Measurements from ENCODE around the gene RCSD1. TPM values are rescaled to one million over a fixed set of nuclear protein-coding genes. Genes with fewer than 3 reads are reported as not detected.
A peak's percentile ranks its signal among the peaks of the same experiment; 100 is the strongest.

RCSD1 gene
- total and polyA plus RNA-seq, 12 donors, result 9.0 to 50.2 (median 37.4) TPM

GRCh38 chr1:167650269-167651160 is 20.5 kb downstream of the RCSD1 start:
- WGBS, 2 donors, result 61 to 62% methylated on average over 16 of the region's 16 CpGs
- Histone ChIP-seq H3K27me3 (no peaks in the 10 kb centered on the region), H3K27ac (peak overlapping the region; percentile 59 to 87 (median 74)), H3K36me3 (peaks cover 0 to 5% (median 0%) of the 10 kb centered on the region in 9 donors), H3K4me3 (no peak overlapping the region), H3K4me1 (peaks cover 33 to 99% (median 90%) of the 10 kb centered on the region in 9 donors), H3K9me3 (no peaks in the 10 kb centered on the region)
- intact Hi-C loops (cut with DNase I), result loop anchor here in 2 of 10 donors (5.0 kb wide), 1 partner anchor 37 kb away; no protein-coding TSS in a partner anchor
- DNase-seq (peak in 1 of 2 donors; percentile 33), ATAC-seq (peak in 7 of 8 donors; percentile 34 to 66 (median 50))
- no peak for TF ChIP-seq CTCF (IDR thresholded peaks at IDR 0.05)

GRCh38 chr1:167651161-167651693 is 21.2 kb downstream of the RCSD1 start:
- no peak for TF ChIP-seq CTCF (IDR thresholded peaks at IDR 0.05)
- H3K4me1 ChIP-seq, result peaks cover 34 to 100% (median 94%) of the 10 kb centered on the region in 9 donors
- ATAC-seq, result peak in 5 of 8 donors; percentile 10 to 54 (median 34)
- intact Hi-C loops (cut with DNase I), result loop anchor here in 2 of 10 donors (5.0 kb wide), 1 partner anchor 36 kb away; no protein-coding TSS in a partner anchor
- WGBS, 2 donors, result 48 to 61% methylated on average over 7 of the region's 7 CpGs
- no peak overlapping the region for H3K4me3 ChIP-seq
- peak overlapping the region; percentile 59 to 87 (median 74) for H3K27ac ChIP-seq
- H3K36me3 ChIP-seq, result peaks cover 0 to 12% (median 0%) of the 10 kb centered on the region in 9 donors
- peak in 1 of 2 donors; percentile 33 for DNase-seq
- H3K27me3 ChIP-seq, result no peaks in the 10 kb centered on the region
- H3K9me3 ChIP-seq, result no peaks in the 10 kb centered on the region

GRCh38 chr1:167654975-167655575 is 25.0 kb downstream of the RCSD1 start:
- Histone ChIP-seq H3K36me3 (peaks cover 0 to 13% (median 0%) of the 10 kb centered on the region in 9 donors), H3K27me3 (no peaks in the 10 kb centered on the region), H3K27ac (peak overlapping the region; percentile 39 to 87 (median 70)), H3K4me1 (peaks cover 20 to 100% (median 100%) of the 10 kb centered on the region in 9 donors), H3K4me3 (no peak overlapping the region), H3K9me3 (no peaks in the 10 kb centered on the region)
- DNase-seq, result peak in 1 of 2 donors; percentile 80
- intact Hi-C loops (cut with DNase I), result loop anchor here in 2 of 10 donors (5.0 kb wide), 1 partner anchor 32 kb away; no protein-coding TSS in a partner anchor
- no peak for TF ChIP-seq CTCF (IDR thresholded peaks at IDR 0.05)
- peak; percentile 57 to 90 (median 74) for ATAC-seq
- WGBS, 2 donors, result 29 to 32% methylated on average over 7 of the region's 7 CpGs

- no peak for ATAC-seq
- intact Hi-C loops (cut with DNase I), result no loop called here
- H3K4me1 ChIP-seq, result peaks cover 13 to 100% (median 100%) of the 10 kb centered on the region in 9 donors
- no peak for DNase-seq
- WGBS, 2 donors, result 92 to 96% methylated on average over 2 of the region's 2 CpGs
- no peak for TF ChIP-seq CTCF (IDR thresholded peaks at IDR 0.05)
- H3K9me3 ChIP-seq, result no peaks in the 10 kb centered on the region
- H3K4me3 ChIP-seq, result no peak overlapping the region
- H3K27me3 ChIP-seq, result no peaks in the 10 kb centered on the region
- peak overlapping the region in 6 of 10 donors; percentile 6 to 87 (median 50) for H3K27ac ChIP-seq
- peaks cover 0 to 13% (median 0%) of the 10 kb centered on the region in 9 donors for H3K36me3 ChIP-seq
Measured at GRCh38 chr1:167656657-167657056, 26.6 kb downstream of the RCSD1 start.
